ENCODE data around the gene FRMPD4.

- TF ChIP-seq POLR2A (IDR thresholded peaks at IDR 0.05; ENCODE audit: low read depth, low read length) (no peak), CTCF (IDR thresholded peaks at IDR 0.05; ENCODE audit: extremely low read depth in 1 of 2, insufficient read depth in 1 of 2, low read depth in 1 of 2, low read length in 2 of 2) (no peak), POLR2AphosphoS5 (IDR thresholded peaks at IDR 0.05; ENCODE audit: insufficient read depth, low read depth, low read length) (no peak), MAX (IDR thresholded peaks at IDR 0.05; ENCODE audit: insufficient read depth, insufficient read length) (no peak)
Observed at GRCh38 chrX:12554206-12554605, 415.9 kb downstream of the FRMPD4 start.
